GM23338 (cell line): Measurements from ENCODE around the gene KCTD4. TPM values are rescaled to one million over a fixed set of nuclear protein-coding genes. Genes with fewer than 3 reads are reported as not detected.

Source experiments
- ATAC-seq: fragments of 200-7000 bp; cut with Tn5 transposase; 3 replicates; pipeline ENCODE4 v1.9.1; 2020
- DNase-seq: peaks from one replicate; pipeline ENCODE4 v3.0.0-alpha.2; 2015; ENCODE audit warnings: low spot score
- H2AFZ ChIP-seq: fragments of 200-600 bp; sonication (generic); 2 replicates; pipeline ENCODE4 v1.8.0; 2016; ENCODE audit warnings: antibody characterized with exemption, mild to moderate bottlenecking, moderate library complexity
- H3F3A ChIP-seq: fragments of 200-600 bp; sonication (generic); replicated peaks from 2 replicates; pipeline ENCODE4 v1.8.0; 2017; ENCODE audit warnings: antibody characterized with exemption, mixed run types, low read depth
- H3K27ac ChIP-seq: fragments of 200-600 bp; sonication (generic); 2 replicates; pipeline ENCODE4 v1.6.1; 2016; ENCODE audit warnings: low read depth
- H3K27me3 ChIP-seq: fragments of 200-600 bp; sonication (generic); 2 replicates; pipeline ENCODE4 v1.8.0; 2016; ENCODE audit warnings: mild to moderate bottlenecking, mixed run types, moderate library complexity; ENCODE audit not compliant: insufficient read depth
- H3K36me3 ChIP-seq: fragments of 200-600 bp; sonication (generic); 2 replicates; pipeline ENCODE4 v1.8.0; 2016; ENCODE audit warnings: mild to moderate bottlenecking; ENCODE audit not compliant: insufficient read depth
- H3K4me1 ChIP-seq: fragments of 200-600 bp; sonication (generic); 2 replicates; pipeline ENCODE4 v1.8.0; 2016; ENCODE audit warnings: mild to moderate bottlenecking, moderate library complexity; ENCODE audit not compliant: insufficient read depth
- H3K4me2 ChIP-seq: fragments of 200-600 bp; sonication (generic); 2 replicates; pipeline ENCODE4 v1.7.1; 2017; ENCODE audit warnings: mixed run types
- H3K4me3 ChIP-seq: fragments of 200-600 bp; sonication (generic); 2 replicates; pipeline ENCODE4 v1.6.1; 2016; ENCODE audit warnings: mixed run types
- H3K79me2 ChIP-seq: fragments of 200-600 bp; sonication (generic); replicated peaks from 2 replicates; pipeline ENCODE4 v1.8.0; 2017; ENCODE audit warnings: mild to moderate bottlenecking; ENCODE audit not compliant: insufficient read depth
- H3K9me2 ChIP-seq: fragments of 200-600 bp; sonication (generic); 2 replicates; pipeline ENCODE4 v1.8.0; 2017; ENCODE audit not compliant: insufficient read depth
- H4K20me1 ChIP-seq: fragments of 200-600 bp; sonication (generic); replicated peaks from 2 replicates; pipeline ENCODE4 v1.8.0; 2017; ENCODE audit warnings: mild to moderate bottlenecking; ENCODE audit not compliant: insufficient read depth
- H3K27ac Mint-ChIP-seq: 2 replicates; pipeline ENCODE4 v1.8.0; 2020; ENCODE audit warnings: inconsistent platforms, mild to moderate bottlenecking, moderate library complexity, mixed read lengths
- H3K27me3 Mint-ChIP-seq: 3 replicates; pipeline ENCODE4 v1.8.0; 2022; ENCODE audit warnings: low read depth, mild to moderate bottlenecking, moderate library complexity, mixed read lengths, inconsistent platforms; ENCODE audit not compliant: insufficient read depth, poor library complexity
- H3K36me3 Mint-ChIP-seq: 3 replicates; pipeline ENCODE4 v1.8.0; 2021; ENCODE audit warnings: low read depth, mild to moderate bottlenecking, inconsistent platforms, moderate library complexity, mixed read lengths
- H3K4me1 Mint-ChIP-seq: 3 replicates; pipeline ENCODE4 v1.8.0; 2020; ENCODE audit warnings: mild to moderate bottlenecking, inconsistent platforms, mixed read lengths
- H3K4me3 Mint-ChIP-seq: 3 replicates; pipeline ENCODE4 v1.8.0; 2021; ENCODE audit warnings: moderate library complexity, mild to moderate bottlenecking, inconsistent platforms, mixed read lengths
- H3K9me3 Mint-ChIP-seq: 3 replicates; pipeline ENCODE4 v1.8.0; 2020; ENCODE audit warnings: moderate library complexity, mild to moderate bottlenecking, inconsistent platforms, mixed read lengths
- CREB1 ChIP-seq: fragments of 250-450 bp; sonication (Bioruptor Pico); IDR thresholded peaks from 2 replicates; pipeline ENCODE4 v1.5.0; 2020; ENCODE audit warnings: low read depth, mild to moderate bottlenecking, moderate library complexity
- EZH2phosphoT487 ChIP-seq: fragments of 200-600 bp; sonication (generic); IDR thresholded peaks from one replicate; pipeline ENCODE4 v1.8.1; 2018; ENCODE audit warnings: antibody characterized with exemption; ENCODE audit not compliant: unreplicated experiment
- JUNB ChIP-seq: IDR thresholded peaks from one replicate; pipeline ENCODE4 v1.6.1; 2016; ENCODE audit warnings: antibody characterized with exemption; ENCODE audit not compliant: unreplicated experiment
- NANOG ChIP-seq: IDR thresholded peaks from 2 replicates; pipeline ENCODE4 v1.6.1; 2016; ENCODE audit warnings: antibody characterized with exemption, borderline replicate concordance
- STAT1 ChIP-seq: IDR thresholded peaks from one replicate; pipeline ENCODE4 v1.6.1; 2016; ENCODE audit warnings: antibody characterized with exemption; ENCODE audit not compliant: unreplicated experiment
- ZNF114 ChIP-seq: fragments of 250-450 bp; sonication (Bioruptor Pico); IDR thresholded peaks from 2 replicates; pipeline ENCODE4 v1.5.0; 2020; ENCODE audit warnings: mild to moderate bottlenecking, moderate library complexity
- polyA plus RNA-seq: library from polyadenylated mRNA; unstranded; fragments of >200 nt; fragmentation: Nextera tagmentation; extraction: Ambion mirVana; gene quantifications from 2 replicates; pipeline ENCODE4 v1.2.1, GENCODE V29; 2016
- total RNA-seq: library from RNA; depleted of rRNA; stranded (reverse); fragments of >200 nt; shearing (Covaris generic); gene quantifications from 2 replicates; pipeline ENCODE4 v1.2.3, GENCODE V29; 2014
- TF ChIP-seq, protein P1 (sequence below), 2 experiments: fragments of 200-600 bp in 1 of 2; sonication (generic) in 1 of 2; conservative IDR thresholded peaks; 2 replicates each; pipeline versions ENCODE4 v1.5.1 to v1.6.1; 2016 to 2017; ENCODE audit warnings: antibody characterized with exemption in 2 of 2, low read depth in 2 of 2, mild to moderate bottlenecking in 2 of 2, moderate library complexity in 1 of 2
- TF ChIP-seq, protein P2 (sequence below): fragments of 250-450 bp; sonication (Bioruptor Pico); IDR thresholded peaks from 2 replicates; pipeline ENCODE4 v1.5.0; 2020; ENCODE audit warnings: mild to moderate bottlenecking, moderate library complexity
- TF ChIP-seq, protein P3 (sequence below): IDR thresholded peaks from one replicate; pipeline ENCODE4 v1.6.1; 2018; ENCODE audit warnings: antibody characterized with exemption; ENCODE audit not compliant: unreplicated experiment

The KCTD4 gene
- total and polyA plus RNA-seq, 2 experiments from 2014 or later: 0.24 TPM; not detected in 1

DNA sequence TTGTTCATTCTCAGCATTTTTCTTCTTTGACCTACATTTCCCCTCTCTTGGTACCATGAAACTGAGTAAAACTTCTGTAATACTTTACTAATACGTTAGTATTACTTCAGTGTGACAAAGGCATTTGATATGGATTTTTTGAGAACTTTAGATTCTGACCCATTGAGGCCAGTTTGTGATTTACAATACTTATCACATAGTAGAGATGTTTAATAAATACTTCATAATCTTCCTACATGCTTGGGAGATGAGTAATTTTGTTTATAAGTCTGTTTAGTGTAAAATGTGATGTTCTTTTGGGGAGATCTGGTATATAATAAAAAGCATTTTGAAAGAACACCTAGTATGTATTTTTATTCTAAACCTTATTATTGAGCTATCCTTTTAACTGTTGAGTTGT lies 50.9 kb downstream of the KCTD4 start:
- Histone ChIP-seq H3K4me3 (no peak overlapping the region), H3K4me2 (no peak overlapping the region), H3K27me3 (no peaks in the 10 kb centered on the region), H3K9me2 (no peaks in the 10 kb centered on the region), H3K79me2 (peaks cover 41% of the 10 kb centered on the region), H2AFZ (no peak overlapping the region), H3K4me1 (no peaks in the 10 kb centered on the region), H3K27ac (no peak overlapping the region), H3F3A (no peaks in the 10 kb centered on the region), H4K20me1 (no peaks in the 10 kb centered on the region; the same call in 1 of the 2 replicates), H3K36me3 (no peaks in the 10 kb centered on the region; the same call in none of the 2 replicates)
- Mint-ChIP-seq H3K4me3 (no peak overlapping the region), H3K27me3 (peaks cover 2% of the 10 kb centered on the region), H3K36me3 (peaks cover 14% of the 10 kb centered on the region), H3K4me1 (peaks cover 8% of the 10 kb centered on the region; the same call in 2 of the 3 replicates), H3K27ac (no peak overlapping the region), H3K9me3 (no peaks in the 10 kb centered on the region)
- TF ChIP-seq, protein P1, sequence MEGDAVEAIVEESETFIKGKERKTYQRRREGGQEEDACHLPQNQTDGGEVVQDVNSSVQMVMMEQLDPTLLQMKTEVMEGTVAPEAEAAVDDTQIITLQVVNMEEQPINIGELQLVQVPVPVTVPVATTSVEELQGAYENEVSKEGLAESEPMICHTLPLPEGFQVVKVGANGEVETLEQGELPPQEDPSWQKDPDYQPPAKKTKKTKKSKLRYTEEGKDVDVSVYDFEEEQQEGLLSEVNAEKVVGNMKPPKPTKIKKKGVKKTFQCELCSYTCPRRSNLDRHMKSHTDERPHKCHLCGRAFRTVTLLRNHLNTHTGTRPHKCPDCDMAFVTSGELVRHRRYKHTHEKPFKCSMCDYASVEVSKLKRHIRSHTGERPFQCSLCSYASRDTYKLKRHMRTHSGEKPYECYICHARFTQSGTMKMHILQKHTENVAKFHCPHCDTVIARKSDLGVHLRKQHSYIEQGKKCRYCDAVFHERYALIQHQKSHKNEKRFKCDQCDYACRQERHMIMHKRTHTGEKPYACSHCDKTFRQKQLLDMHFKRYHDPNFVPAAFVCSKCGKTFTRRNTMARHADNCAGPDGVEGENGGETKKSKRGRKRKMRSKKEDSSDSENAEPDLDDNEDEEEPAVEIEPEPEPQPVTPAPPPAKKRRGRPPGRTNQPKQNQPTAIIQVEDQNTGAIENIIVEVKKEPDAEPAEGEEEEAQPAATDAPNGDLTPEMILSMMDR (conservative IDR thresholded peaks at IDR 0.05; ENCODE audit: low read depth in 2 of 2): no peak
- no peak for TF ChIP-seq CREB1 (CRISPR knock-in tag)
- DNase-seq: no peak
- ATAC-seq: no peak

DNA sequence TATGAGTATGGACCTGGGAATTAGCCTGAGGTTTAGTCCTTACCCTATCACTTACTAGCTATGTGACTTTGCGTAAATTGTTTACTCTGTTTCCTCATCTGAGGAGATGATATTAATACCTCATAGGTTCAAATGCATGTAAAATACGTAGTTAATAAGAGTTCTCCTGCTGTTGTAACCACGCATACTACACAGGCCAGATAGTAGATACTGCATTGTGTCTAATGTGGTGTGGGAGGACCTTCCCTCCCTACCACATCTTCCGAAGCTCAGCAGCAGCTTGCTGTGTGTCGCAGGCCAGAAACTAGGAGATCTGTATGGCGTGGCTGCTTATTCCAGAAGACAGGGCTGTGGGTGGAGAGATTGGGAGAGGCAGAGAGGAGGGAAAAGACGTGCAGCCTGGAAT lies 57.5 kb downstream of the KCTD4 start:
- DNase-seq (no peak), ATAC-seq (no peak)
- no peaks in the 10 kb centered on the region for H3K36me3 ChIP-seq
- no peaks in the 10 kb centered on the region for H3K27me3 ChIP-seq
- no peak overlapping the region for H3K27ac ChIP-seq
- H2AFZ ChIP-seq: no peak overlapping the region
- H3K36me3 Mint-ChIP-seq: peaks cover 13% of the 10 kb centered on the region
- H4K20me1 ChIP-seq: peaks cover 3% of the 10 kb centered on the region; the same call in 1 of the 2 replicates
- no peaks in the 10 kb centered on the region for H3K4me1 ChIP-seq
- peaks cover 4% of the 10 kb centered on the region for H3K27me3 Mint-ChIP-seq
- H3K79me2 ChIP-seq: peaks cover 80% of the 10 kb centered on the region
- H3K9me3 Mint-ChIP-seq: no peaks in the 10 kb centered on the region
- no peak overlapping the region for H3K4me2 ChIP-seq
- H3F3A ChIP-seq: no peaks in the 10 kb centered on the region
- 0 out of 2 replicates have a peak overlapping the region, but pooled peaks have one; percentile 2 for H3K27ac Mint-ChIP-seq
- peaks cover 13% of the 10 kb centered on the region; the same call in 2 of the 3 replicates for H3K4me1 Mint-ChIP-seq
- H3K9me2 ChIP-seq: no peaks in the 10 kb centered on the region
- H3K4me3 Mint-ChIP-seq: no peak overlapping the region
- no peak overlapping the region for H3K4me3 ChIP-seq
- no peak for TF ChIP-seq EZH2phosphoT487
- no peak for TF ChIP-seq NANOG
- TF ChIP-seq, protein P2, sequence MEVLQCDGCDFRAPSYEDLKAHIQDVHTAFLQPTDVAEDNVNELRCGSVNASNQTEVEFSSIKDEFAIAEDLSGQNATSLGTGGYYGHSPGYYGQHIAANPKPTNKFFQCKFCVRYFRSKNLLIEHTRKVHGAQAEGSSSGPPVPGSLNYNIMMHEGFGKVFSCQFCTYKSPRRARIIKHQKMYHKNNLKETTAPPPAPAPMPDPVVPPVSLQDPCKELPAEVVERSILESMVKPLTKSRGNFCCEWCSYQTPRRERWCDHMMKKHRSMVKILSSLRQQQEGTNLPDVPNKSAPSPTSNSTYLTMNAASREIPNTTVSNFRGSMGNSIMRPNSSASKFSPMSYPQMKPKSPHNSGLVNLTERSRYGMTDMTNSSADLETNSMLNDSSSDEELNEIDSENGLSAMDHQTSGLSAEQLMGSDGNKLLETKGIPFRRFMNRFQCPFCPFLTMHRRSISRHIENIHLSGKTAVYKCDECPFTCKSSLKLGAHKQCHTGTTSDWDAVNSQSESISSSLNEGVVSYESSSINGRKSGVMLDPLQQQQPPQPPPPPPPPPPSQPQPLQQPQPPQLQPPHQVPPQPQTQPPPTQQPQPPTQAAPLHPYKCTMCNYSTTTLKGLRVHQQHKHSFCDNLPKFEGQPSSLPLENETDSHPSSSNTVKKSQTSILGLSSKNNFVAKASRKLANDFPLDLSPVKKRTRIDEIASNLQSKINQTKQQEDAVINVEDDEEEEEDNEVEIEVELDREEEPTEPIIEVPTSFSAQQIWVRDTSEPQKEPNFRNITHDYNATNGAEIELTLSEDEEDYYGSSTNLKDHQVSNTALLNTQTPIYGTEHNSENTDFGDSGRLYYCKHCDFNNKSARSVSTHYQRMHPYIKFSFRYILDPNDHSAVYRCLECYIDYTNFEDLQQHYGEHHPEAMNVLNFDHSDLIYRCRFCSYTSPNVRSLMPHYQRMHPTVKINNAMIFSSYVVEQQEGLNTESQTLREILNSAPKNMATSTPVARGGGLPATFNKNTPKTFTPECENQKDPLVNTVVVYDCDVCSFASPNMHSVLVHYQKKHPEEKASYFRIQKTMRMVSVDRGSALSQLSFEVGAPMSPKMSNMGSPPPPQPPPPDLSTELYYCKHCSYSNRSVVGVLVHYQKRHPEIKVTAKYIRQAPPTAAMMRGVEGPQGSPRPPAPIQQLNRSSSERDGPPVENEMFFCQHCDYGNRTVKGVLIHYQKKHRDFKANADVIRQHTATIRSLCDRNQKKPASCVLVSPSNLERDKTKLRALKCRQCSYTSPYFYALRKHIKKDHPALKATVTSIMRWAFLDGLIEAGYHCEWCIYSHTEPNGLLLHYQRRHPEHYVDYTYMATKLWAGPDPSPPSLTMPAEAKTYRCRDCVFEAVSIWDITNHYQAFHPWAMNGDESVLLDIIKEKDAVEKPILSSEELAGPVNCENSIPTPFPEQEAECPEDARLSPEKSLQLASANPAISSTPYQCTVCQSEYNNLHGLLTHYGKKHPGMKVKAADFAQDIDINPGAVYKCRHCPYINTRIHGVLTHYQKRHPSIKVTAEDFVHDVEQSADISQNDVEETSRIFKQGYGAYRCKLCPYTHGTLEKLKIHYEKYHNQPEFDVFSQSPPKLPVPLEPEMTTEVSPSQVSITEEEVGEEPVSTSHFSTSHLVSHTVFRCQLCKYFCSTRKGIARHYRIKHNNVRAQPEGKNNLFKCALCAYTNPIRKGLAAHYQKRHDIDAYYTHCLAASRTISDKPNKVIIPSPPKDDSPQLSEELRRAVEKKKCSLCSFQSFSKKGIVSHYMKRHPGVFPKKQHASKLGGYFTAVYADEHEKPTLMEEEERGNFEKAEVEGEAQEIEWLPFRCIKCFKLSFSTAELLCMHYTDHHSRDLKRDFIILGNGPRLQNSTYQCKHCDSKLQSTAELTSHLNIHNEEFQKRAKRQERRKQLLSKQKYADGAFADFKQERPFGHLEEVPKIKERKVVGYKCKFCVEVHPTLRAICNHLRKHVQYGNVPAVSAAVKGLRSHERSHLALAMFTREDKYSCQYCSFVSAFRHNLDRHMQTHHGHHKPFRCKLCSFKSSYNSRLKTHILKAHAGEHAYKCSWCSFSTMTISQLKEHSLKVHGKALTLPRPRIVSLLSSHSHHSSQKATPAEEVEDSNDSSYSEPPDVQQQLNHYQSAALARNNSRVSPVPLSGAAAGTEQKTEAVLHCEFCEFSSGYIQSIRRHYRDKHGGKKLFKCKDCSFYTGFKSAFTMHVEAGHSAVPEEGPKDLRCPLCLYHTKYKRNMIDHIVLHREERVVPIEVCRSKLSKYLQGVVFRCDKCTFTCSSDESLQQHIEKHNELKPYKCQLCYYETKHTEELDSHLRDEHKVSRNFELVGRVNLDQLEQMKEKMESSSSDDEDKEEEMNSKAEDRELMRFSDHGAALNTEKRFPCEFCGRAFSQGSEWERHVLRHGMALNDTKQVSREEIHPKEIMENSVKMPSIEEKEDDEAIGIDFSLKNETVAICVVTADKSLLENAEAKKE (CRISPR knock-in tag): no peak
- no peak for TF ChIP-seq ZNF114 (CRISPR knock-in tag)
- TF ChIP-seq STAT1: no peak
- TF ChIP-seq JUNB: no peak
- TF ChIP-seq, protein P3, sequence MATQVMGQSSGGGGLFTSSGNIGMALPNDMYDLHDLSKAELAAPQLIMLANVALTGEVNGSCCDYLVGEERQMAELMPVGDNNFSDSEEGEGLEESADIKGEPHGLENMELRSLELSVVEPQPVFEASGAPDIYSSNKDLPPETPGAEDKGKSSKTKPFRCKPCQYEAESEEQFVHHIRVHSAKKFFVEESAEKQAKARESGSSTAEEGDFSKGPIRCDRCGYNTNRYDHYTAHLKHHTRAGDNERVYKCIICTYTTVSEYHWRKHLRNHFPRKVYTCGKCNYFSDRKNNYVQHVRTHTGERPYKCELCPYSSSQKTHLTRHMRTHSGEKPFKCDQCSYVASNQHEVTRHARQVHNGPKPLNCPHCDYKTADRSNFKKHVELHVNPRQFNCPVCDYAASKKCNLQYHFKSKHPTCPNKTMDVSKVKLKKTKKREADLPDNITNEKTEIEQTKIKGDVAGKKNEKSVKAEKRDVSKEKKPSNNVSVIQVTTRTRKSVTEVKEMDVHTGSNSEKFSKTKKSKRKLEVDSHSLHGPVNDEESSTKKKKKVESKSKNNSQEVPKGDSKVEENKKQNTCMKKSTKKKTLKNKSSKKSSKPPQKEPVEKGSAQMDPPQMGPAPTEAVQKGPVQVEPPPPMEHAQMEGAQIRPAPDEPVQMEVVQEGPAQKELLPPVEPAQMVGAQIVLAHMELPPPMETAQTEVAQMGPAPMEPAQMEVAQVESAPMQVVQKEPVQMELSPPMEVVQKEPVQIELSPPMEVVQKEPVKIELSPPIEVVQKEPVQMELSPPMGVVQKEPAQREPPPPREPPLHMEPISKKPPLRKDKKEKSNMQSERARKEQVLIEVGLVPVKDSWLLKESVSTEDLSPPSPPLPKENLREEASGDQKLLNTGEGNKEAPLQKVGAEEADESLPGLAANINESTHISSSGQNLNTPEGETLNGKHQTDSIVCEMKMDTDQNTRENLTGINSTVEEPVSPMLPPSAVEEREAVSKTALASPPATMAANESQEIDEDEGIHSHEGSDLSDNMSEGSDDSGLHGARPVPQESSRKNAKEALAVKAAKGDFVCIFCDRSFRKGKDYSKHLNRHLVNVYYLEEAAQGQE: no peak
